Prostate gland (tissue), 2 donors: Measurements from ENCODE around the gene VAV3. TPM values are rescaled to one million over a fixed set of nuclear protein-coding genes. Genes with fewer than 3 reads are reported as not detected.

Source experiments
- DNase-seq: peaks from one replicate; pipeline ENCODE4 v3.0.0-alpha.2; 2019; ENCODE audit warnings: low spot score
- H3K27ac ChIP-seq, 2 donors: fragments of 200-600 bp; sonication (generic); 2 replicates each; pipeline ENCODE4 v1.5.1; 2017 to 2019
- H3K27me3 ChIP-seq: fragments of 200-600 bp; sonication (generic); replicated peaks from 2 replicates; pipeline ENCODE4 v1.5.1; 2019; ENCODE audit not compliant: insufficient read depth
- H3K36me3 ChIP-seq, 2 donors: fragments of 200-600 bp; sonication (generic); 1 replicate in 1 of 2; 2 replicates in 1 of 2; pipeline versions ENCODE4 v1.5.1 to v1.8.1; 2017 to 2019
- H3K4me1 ChIP-seq: fragments of 200-600 bp; sonication (generic); replicated peaks from 2 replicates; pipeline ENCODE4 v1.5.1; 2019
- H3K4me3 ChIP-seq, 2 donors: fragments of 200-600 bp; sonication (generic); 2 replicates each; pipeline ENCODE4 v1.5.1; 2017 to 2019
- H3K9me3 ChIP-seq: fragments of 200-600 bp; sonication (generic); 2 replicates; pipeline ENCODE4 v1.5.1; 2017
- CTCF ChIP-seq, 4 experiments: fragments of 200-600 bp in 2 of 4; fragments of 450-650 bp in 2 of 4; sonication (generic) in 2 of 4; IDR thresholded peaks; 1 replicate in 3 of 4; 2 replicates in 1 of 4; pipeline ENCODE4 v1.5.1; 2016 to 2019; ENCODE audit warnings: antibody characterized with exemption in 4 of 4, mild to moderate bottlenecking in 2 of 4, moderate library complexity in 2 of 4
- POLR2A ChIP-seq: fragments of 450-650 bp; IDR thresholded peaks from one replicate; pipeline ENCODE4 v1.6.1; 2016; ENCODE audit warnings: antibody characterized with exemption, mild to moderate bottlenecking
- POLR2AphosphoS5 ChIP-seq: sonication (generic); formaldehyde crosslinking; IDR thresholded peaks from one replicate; pipeline ENCODE4 v1.6.1; 2017; ENCODE audit warnings: antibody characterized with exemption
- WGBS: methylation state at CpG from one replicate; pipeline ENCODE4 v1.1.5; 2018; 5-methylcytosine and 5-hydroxymethylcytosine counted together
- intact Hi-C: fragments of 100-400 bp; cut with DNase I; formaldehyde crosslinking; loops from one replicate; pipeline ENCODE4 v1.14.2; 2022
- total RNA-seq, 2 donors: library from RNA; depleted of rRNA; stranded (reverse); fragments of >200 nt; gene quantifications; one replicate each; pipeline ENCODE4 v1.1.0, GENCODE V29; 2016

The VAV3 gene
- total RNA-seq, 2 donors from 2014 or later: 14.5 TPM

DNA sequence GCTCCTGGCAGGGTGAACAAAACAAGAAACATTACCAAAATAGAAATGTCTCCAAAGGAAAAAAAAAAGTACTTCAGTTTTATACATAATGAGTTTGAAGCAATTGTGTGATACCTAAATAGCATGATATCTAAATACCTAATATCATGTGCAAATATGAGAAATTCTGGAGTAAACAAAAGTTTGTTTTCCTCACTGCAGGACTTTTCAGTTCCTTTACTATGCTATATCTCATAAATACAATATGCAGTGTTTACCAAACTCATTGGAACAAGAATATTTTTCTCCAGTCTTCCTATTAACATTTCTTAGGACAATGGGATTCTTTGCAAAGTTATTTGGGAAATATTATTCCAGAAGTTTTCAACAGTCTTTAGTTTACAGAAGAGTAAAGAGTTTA is 98.1 kb downstream of the VAV3 start:
- Histone ChIP-seq H3K36me3 (no peaks in the 10 kb centered on the region), H3K4me1 (no peaks in the 10 kb centered on the region), H3K4me3 (no peak overlapping the region), H3K9me3 (no peaks in the 10 kb centered on the region), H3K27ac (no peak overlapping the region), H3K27me3 (no peaks in the 10 kb centered on the region)
- no peak for DNase-seq
- intact Hi-C loops: no loop called here
- TF ChIP-seq POLR2A (no peak), CTCF (IDR thresholded peaks at IDR 0.05) (no peak), POLR2AphosphoS5 (no peak)

DNA sequence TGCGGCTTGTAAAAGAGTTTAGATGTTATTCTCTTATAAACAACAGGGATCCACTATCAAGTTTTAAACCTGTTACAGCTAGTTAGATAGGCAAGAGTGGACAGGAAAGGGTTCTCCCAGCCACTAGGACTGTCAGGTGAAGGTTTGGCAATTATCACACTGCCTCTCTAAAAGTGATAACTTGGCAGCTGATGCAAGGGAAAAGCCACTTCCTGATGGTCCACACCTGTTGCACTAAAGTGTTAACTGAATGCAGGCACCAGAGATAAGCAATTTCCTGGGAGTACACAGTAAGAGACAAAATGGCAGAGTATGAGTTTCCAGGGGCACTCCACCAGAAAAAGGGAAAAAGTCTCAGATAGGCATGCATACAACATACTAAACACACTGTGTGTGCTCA is 99.4 kb downstream of the VAV3 start:
- Histone ChIP-seq H3K4me1 (no peaks in the 10 kb centered on the region), H3K27ac (no peak overlapping the region), H3K9me3 (no peaks in the 10 kb centered on the region), H3K4me3 (no peak overlapping the region), H3K36me3 (no peaks in the 10 kb centered on the region), H3K27me3 (no peaks in the 10 kb centered on the region)
- no peak for DNase-seq
- intact Hi-C loops: no loop called here
- 81% methylated on average over 1 of the region's 1 CpG for WGBS
- TF ChIP-seq POLR2AphosphoS5 (no peak), CTCF (IDR thresholded peaks at IDR 0.05) (no peak), POLR2A (no peak)

- no peaks in the 10 kb centered on the region for H3K36me3 ChIP-seq
- 95% methylated on average over 4 of the region's 4 CpGs for WGBS
- no peak overlapping the region for H3K4me3 ChIP-seq
- no peaks in the 10 kb centered on the region for H3K9me3 ChIP-seq
- no peak overlapping the region for H3K27ac ChIP-seq
- intact Hi-C loops: no loop called here
- no peaks in the 10 kb centered on the region for H3K4me1 ChIP-seq
- TF ChIP-seq POLR2AphosphoS5 (no peak), CTCF (IDR thresholded peaks at IDR 0.05) (no peak), POLR2A (no peak)
- DNase-seq: no peak
- no peaks in the 10 kb centered on the region for H3K27me3 ChIP-seq
These were observed 101.6 kb downstream of the VAV3 start for GRCh38 chr1:107863342-107863741.

DNA sequence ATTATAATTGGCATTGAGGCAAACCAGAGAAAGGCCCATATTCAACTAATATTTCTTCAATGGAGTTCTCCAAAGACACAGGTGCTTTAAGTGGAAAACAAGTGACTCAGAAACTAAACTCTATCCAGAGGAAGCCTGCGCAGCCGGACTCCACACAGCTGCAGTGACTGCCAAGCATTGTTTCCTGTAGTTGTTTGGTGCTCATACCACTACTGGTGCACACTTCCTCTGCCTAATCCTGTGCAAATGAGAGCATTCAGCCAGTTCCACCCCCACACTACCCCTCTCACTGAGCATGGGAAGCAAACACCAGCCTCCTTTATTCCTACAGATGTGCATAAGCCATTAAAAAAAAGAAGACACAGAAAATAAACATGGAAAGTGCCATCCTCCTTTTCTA is 102.9 kb downstream of the VAV3 start:
- WGBS: 84% methylated on average over 2 of the region's 2 CpGs
- no peak for TF ChIP-seq CTCF (IDR thresholded peaks at IDR 0.05)
- no peak for TF ChIP-seq POLR2A
- TF ChIP-seq POLR2AphosphoS5: no peak

GRCh38 chr1:107858323-107858722 is 106.7 kb downstream of the VAV3 start:
- Histone ChIP-seq H3K27ac (no peak overlapping the region), H3K9me3 (no peaks in the 10 kb centered on the region), H3K36me3 (no peaks in the 10 kb centered on the region), H3K27me3 (no peaks in the 10 kb centered on the region), H3K4me1 (no peaks in the 10 kb centered on the region), H3K4me3 (no peak overlapping the region)
- intact Hi-C loops: no loop called here
- WGBS: 93% methylated on average over 5 of the region's 5 CpGs
- TF ChIP-seq POLR2A (no peak), CTCF (IDR thresholded peaks at IDR 0.05) (no peak), POLR2AphosphoS5 (no peak)
- no peak for DNase-seq

More for the DNA sequence above, 102.9 kb downstream of the VAV3 start:
- intact Hi-C loops: no loop called here
- no peak for DNase-seq
- no peaks in the 10 kb centered on the region for H3K36me3 ChIP-seq
- no peak overlapping the region for H3K27ac ChIP-seq
- H3K9me3 ChIP-seq: no peaks in the 10 kb centered on the region
- no peaks in the 10 kb centered on the region for H3K27me3 ChIP-seq
- no peaks in the 10 kb centered on the region for H3K4me1 ChIP-seq
- no peak overlapping the region for H3K4me3 ChIP-seq
